Endothelial cell of umbilical vein (primary cell): ENCODE measurements around the gene ZC3H18. TPM values are rescaled to one million over a fixed set of nuclear protein-coding genes. Genes with fewer than 3 reads are reported as not detected.

ENCODE experiments used
- BruUV-seq: library from RNA; stranded (reverse); fragments of 400-500 nt; replicated peaks from 2 replicates; lab custom pipeline; 2021; lab: Mats Ljungman, UMichigan
- CTCF ChIA-PET: fragments of 300-600, 350-600 bp; sonication (Branson Sonifier 250); formaldehyde crosslinking; loops from one replicate; lab custom pipeline; 2021; ENCODE audit warnings: antibody characterized with exemption, inconsistent platforms; lab: Charles Lee
- POLR2A ChIA-PET: fragments of 300-600, 350-600 bp; sonication (Branson Sonifier 250); formaldehyde crosslinking; loops from one replicate; lab custom pipeline; 2021; ENCODE audit warnings: antibody characterized with exemption, inconsistent platforms; lab: Charles Lee
- DNase-seq: peaks from one replicate; pipeline ENCODE4 v3.0.0-alpha.2; 2011; ENCODE audit warnings: low read depth, low spot score
- FAIRE-seq: peaks from 2 replicates; lab custom pipeline; 2011; peaks lifted over from hg19 to GRCh38; lab: Jason Lieb, UNC
- H2AFZ ChIP-seq: 2 replicates; pipeline ENCODE4 v1.6.0; 2012; ENCODE audit warnings: low read depth, low read length, control low read depth, inconsistent platforms
- H3K27ac ChIP-seq: 2 replicates; pipeline ENCODE4 v1.5.1; 2011; ENCODE audit warnings: low read depth, mild to moderate bottlenecking, control low read depth, low read length, moderate library complexity; ENCODE audit not compliant: insufficient read depth
- H3K27me3 ChIP-seq, 2 experiments: 2 replicates each; pipeline versions ENCODE4 v1.6.0 to v1.6.1; 2011; ENCODE audit warnings: low read length in 2 of 2, mixed read lengths in 1 of 2; ENCODE audit not compliant: control insufficient read depth in 2 of 2, insufficient read depth in 2 of 2
- H3K36me3 ChIP-seq, 2 experiments: 2 replicates in 1 of 2; 3 replicates in 1 of 2; pipeline ENCODE4 v1.5.1; 2011; ENCODE audit warnings: low read length in 2 of 2, mild to moderate bottlenecking in 1 of 2, moderate library complexity in 1 of 2; ENCODE audit not compliant: control insufficient read depth in 2 of 2, insufficient read depth in 2 of 2; ENCODE audit errors: extremely low read depth in 1 of 2
- H3K4me1 ChIP-seq: 3 replicates; pipeline ENCODE4 v1.5.1; 2011; ENCODE audit warnings: mild to moderate bottlenecking, low read length; ENCODE audit not compliant: control insufficient read depth, insufficient read depth; ENCODE audit errors: extremely low read depth
- H3K4me2 ChIP-seq: 2 replicates; pipeline ENCODE4 v1.6.1; 2011; ENCODE audit warnings: low read length, control low read depth, mixed read lengths; ENCODE audit not compliant: insufficient read depth
- H3K4me3 ChIP-seq, 3 experiments: fragments of 200-600 bp in 1 of 3; sonication (generic), shearing (Covaris generic) in 1 of 3; replicated peaks in 1 of 3; 2 replicates each; pipeline ENCODE4 v1.5.1; 2011 to 2016; ENCODE audit warnings: control low read depth in 3 of 3, low read length in 3 of 3, mild to moderate bottlenecking in 2 of 3, inconsistent platforms in 1 of 3, low read depth in 1 of 3, moderate library complexity in 1 of 3; ENCODE audit not compliant: insufficient read depth in 1 of 3
- H3K79me2 ChIP-seq: 2 replicates; pipeline ENCODE4 v1.6.0; 2012; ENCODE audit warnings: low read length, inconsistent platforms; ENCODE audit not compliant: control insufficient read depth, insufficient read depth
- H3K9ac ChIP-seq: replicated peaks from 2 replicates; pipeline ENCODE3; 2011; ENCODE audit warnings: low read length, control low read depth; ENCODE audit not compliant: insufficient read depth; ENCODE audit errors: extremely low read depth
- H3K9me1 ChIP-seq: replicated peaks from 3 replicates; pipeline ENCODE4 v1.6.0; 2011; ENCODE audit warnings: mild to moderate bottlenecking, low read length; ENCODE audit not compliant: control insufficient read depth, insufficient read depth; ENCODE audit errors: extremely low read depth
- H3K9me3 ChIP-seq: replicated peaks from 2 replicates; pipeline ENCODE4 v1.5.1; 2012; ENCODE audit warnings: low read length, inconsistent platforms; ENCODE audit not compliant: control insufficient read depth, insufficient read depth
- H4K20me1 ChIP-seq: replicated peaks from 2 replicates; pipeline ENCODE3; 2011; ENCODE audit warnings: mild to moderate bottlenecking, low read length; ENCODE audit not compliant: control insufficient read depth, insufficient read depth; ENCODE audit errors: extremely low read depth
- CTCF ChIP-seq, 2 donors: IDR thresholded peaks; 1 replicate in 1 of 2; 2 replicates in 1 of 2; pipeline ENCODE4 v1.5.1; 2011; ENCODE audit warnings: low read length in 2 of 2, mild to moderate bottlenecking in 2 of 2, moderate library complexity in 2 of 2, control low read depth in 1 of 2, inconsistent platforms in 1 of 2, low read depth in 1 of 2; ENCODE audit not compliant: insufficient read depth in 1 of 2; ENCODE audit errors: extremely low read depth in 1 of 2
- EZH2 ChIP-seq: IDR thresholded peaks from 2 replicates; pipeline ENCODE4 v1.6.1; 2012; ENCODE audit warnings: borderline replicate concordance, low read depth, mild to moderate bottlenecking, moderate library complexity, low read length, inconsistent platforms; ENCODE audit not compliant: severe bottlenecking
- FOS ChIP-seq: IDR thresholded peaks from 2 replicates; pipeline ENCODE4 v1.6.1; 2011; ENCODE audit warnings: mild to moderate bottlenecking, low read length, moderate library complexity, borderline replicate concordance; ENCODE audit not compliant: insufficient read depth
- GATA2 ChIP-seq: IDR thresholded peaks from 2 replicates; pipeline ENCODE4 v1.7.0; 2011; ENCODE audit warnings: low read depth, mild to moderate bottlenecking, moderate library complexity, mixed read lengths, low read length; ENCODE audit not compliant: insufficient read length, insufficient read depth
- JUN ChIP-seq: IDR thresholded peaks from 2 replicates; pipeline ENCODE4 v1.6.1; 2011; ENCODE audit warnings: borderline replicate concordance, low read depth; ENCODE audit not compliant: insufficient read length, insufficient read depth
- MAX ChIP-seq: IDR thresholded peaks from 2 replicates; pipeline ENCODE4 v1.6.1; 2011; ENCODE audit not compliant: insufficient read depth, insufficient read length
- MYC ChIP-seq: IDR thresholded peaks from one replicate; pipeline ENCODE4 v1.6.1; 2011; ENCODE audit warnings: mild to moderate bottlenecking, low read depth, low read length
- POLR2A ChIP-seq: IDR thresholded peaks from 2 replicates; pipeline ENCODE4 v1.6.1; 2012; ENCODE audit warnings: low read depth, mild to moderate bottlenecking, control low read depth, low read length
- POLR2AphosphoS5 ChIP-seq: IDR thresholded peaks from 2 replicates; pipeline ENCODE4 v1.6.1; 2012; ENCODE audit warnings: low read depth, mild to moderate bottlenecking, control low read depth, low read length, moderate library complexity; ENCODE audit not compliant: insufficient read depth
- dilution Hi-C: fragments of 300-500 bp; cut with MboI; formaldehyde crosslinking; loops from one replicate; pipeline ENCODE4 v1.15.0; 2019; ENCODE audit warnings: low sequenced_read_pairs; ENCODE audit not compliant: extremely low pct_ligation_motif_present
- intact Hi-C: fragments of 100-400 bp; cut with micrococcal nuclease; formaldehyde crosslinking; loops from one replicate; pipeline ENCODE4 v1.10.0; 2022
- polyA plus RNA-seq, 4 experiments: library from polyadenylated mRNA; depleted of rRNA in 3 of 4; stranded (reverse) in 3 of 4; unstranded in 1 of 4; fragments of >200 nt; gene quantifications; 2 replicates each; pipeline versions ENCODE4 v1.2.1 to v1.2.3, GENCODE V29; 2011 to 2012; ENCODE audit warnings: missing spikeins in 1 of 4
- total RNA-seq: library from RNA; stranded (reverse); gene quantifications from 2 replicates; pipeline ENCODE4 v1.2.3, GENCODE V29; 2021

ZC3H18 gene
- total and polyA plus RNA-seq, 2 donors (not counting 3 experiments of a cell fraction or from before 2014, with no cell fraction given): 12.1 to 52.8 TPM

GRCh38 chr16:88613911-88614817 lies 44.0 kb downstream of the ZC3H18 start:
- Histone ChIP-seq H3K9ac (no peak overlapping the region), H3K9me3 (no peaks in the 10 kb centered on the region), H3K36me3 (peaks cover 0 to 30% of the 10 kb centered on the region in 2 experiments), H4K20me1 (no peaks in the 10 kb centered on the region), H2AFZ (no peak overlapping the region), H3K4me1 (no peaks in the 10 kb centered on the region), H3K27me3 (no peaks in the 10 kb centered on the region), H3K4me2 (no peak overlapping the region), H3K9me1 (no peaks in the 10 kb centered on the region), H3K4me3 (no peak overlapping the region), H3K79me2 (peaks cover 4% of the 10 kb centered on the region), H3K27ac (no peak overlapping the region)
- TF ChIP-seq GATA2 (no peak), EZH2 (no peak), CTCF (IDR thresholded peaks at IDR 0.05; ENCODE audit: extremely low read depth in 1 of 2, insufficient read depth in 1 of 2, low read depth in 1 of 2, low read length in 2 of 2) (no peak), FOS (no peak), MYC (no peak), MAX (no peak), POLR2A (no peak), POLR2AphosphoS5 (no peak), JUN (no peak)
- FAIRE-seq (no peak), DNase-seq (no peak)
- no TSS peak for BruUV-seq
- POLR2A ChIA-PET: no interaction called here
- dilution Hi-C loops (no loop called here), intact Hi-C loops (no loop called here)
- CTCF ChIA-PET: no interaction called here
